Sigmoid colon (tissue), 4 donors: Measurements from ENCODE around the gene SEL1L.

Source experiments
- CTCF ChIP-seq, 4 experiments: fragments of 450-650 bp in 3 of 4; fragments of 200-600 bp in 1 of 4; IDR thresholded peaks; one replicate each; pipeline ENCODE4 v1.5.1; 2016 to 2019; ENCODE audit warnings: antibody characterized with exemption in 4 of 4, mild to moderate bottlenecking in 3 of 4, moderate library complexity in 2 of 4
- EP300 ChIP-seq, 4 donors: sonication (generic); formaldehyde crosslinking; IDR thresholded peaks; one replicate each; pipeline ENCODE4 v1.6.1; 2017; ENCODE audit warnings: antibody characterized with exemption in 4 of 4
- POLR2A ChIP-seq, 2 donors: fragments of 450-650 bp; IDR thresholded peaks; one replicate each; pipeline ENCODE4 v1.6.1; 2016; ENCODE audit warnings: antibody characterized with exemption in 2 of 2, mild to moderate bottlenecking in 2 of 2, moderate library complexity in 2 of 2
- POLR2AphosphoS5 ChIP-seq, 4 donors: sonication (generic); formaldehyde crosslinking; IDR thresholded peaks; one replicate each; pipeline ENCODE4 v1.6.1; 2017; ENCODE audit warnings: antibody characterized with exemption in 4 of 4

- TF ChIP-seq CTCF (IDR thresholded peaks at IDR 0.05), result no peak
- no peak for TF ChIP-seq POLR2AphosphoS5 (IDR thresholded peaks at IDR 0.05)
- no peak for TF ChIP-seq POLR2A (IDR thresholded peaks at IDR 0.05)
- TF ChIP-seq EP300 (IDR thresholded peaks at IDR 0.05), result no peak
Observed at GRCh38 chr14:81529391-81529790, 4.3 kb downstream of the SEL1L start.
